Measurements from ENCODE around the gene ERC2. TPM values are rescaled to one million over a fixed set of nuclear protein-coding genes. Genes with fewer than 3 reads are reported as not detected.

ERC2 gene
- total RNA-seq, 2 donors from 2014 or later: 1.2 TPM; not detected in 1

GRCh38 chr3:56422316-56422715 is 46.0 kb downstream of the ERC2 start:
- no peaks in the 10 kb centered on the region for H3K27me3 ChIP-seq (replicated peaks; ENCODE audit: insufficient read depth)
- TF ChIP-seq CTCF (IDR thresholded peaks at IDR 0.05): no peak
- no peaks in the 10 kb centered on the region for H3K4me1 ChIP-seq (ENCODE audit: control insufficient read depth in 1 of 2, low read depth in 2 of 2)
- no peaks in the 10 kb centered on the region for H3K36me3 ChIP-seq
- H3K9me3 ChIP-seq: no peaks in the 10 kb centered on the region
- H3K4me3 ChIP-seq: no peak overlapping the region
- ATAC-seq (ENCODE audit: insufficient number of reproducible peaks, low FRiP score, low read depth): no peak
- no peak overlapping the region for H3K27ac ChIP-seq
- DNase-seq (ENCODE audit: low spot score): no peak

- no peak for TF ChIP-seq CTCF (IDR thresholded peaks at IDR 0.05)
- H3K36me3 ChIP-seq: no peaks in the 10 kb centered on the region
- ATAC-seq (ENCODE audit: insufficient number of reproducible peaks, low FRiP score, low read depth): no peak
Observed at GRCh38 chr3:56421205-56421604, 47.1 kb downstream of the ERC2 start.

GRCh38 chr3:56415652-56416051 is 52.6 kb downstream of the ERC2 start:
- H3K9me3 ChIP-seq: no peaks in the 10 kb centered on the region
- TF ChIP-seq CTCF (IDR thresholded peaks at IDR 0.05): no peak
- DNase-seq (ENCODE audit: low spot score) (no peak), ATAC-seq (ENCODE audit: insufficient number of reproducible peaks, low FRiP score, low read depth) (no peak)
- H3K4me3 ChIP-seq: no peak overlapping the region
- H3K4me1 ChIP-seq (ENCODE audit: control insufficient read depth in 1 of 2, low read depth in 2 of 2): no peaks in the 10 kb centered on the region
- no peaks in the 10 kb centered on the region for H3K36me3 ChIP-seq
- H3K27ac ChIP-seq: no peak overlapping the region
- no peaks in the 10 kb centered on the region for H3K27me3 ChIP-seq (replicated peaks; ENCODE audit: insufficient read depth)

More at GRCh38 chr3:56421205-56421604, 47.1 kb downstream of the ERC2 start:
- H3K9me3 ChIP-seq: no peaks in the 10 kb centered on the region
- H3K27ac ChIP-seq: no peak overlapping the region
- no peak for DNase-seq (ENCODE audit: low spot score)
- H3K4me1 ChIP-seq (ENCODE audit: control insufficient read depth in 1 of 2, low read depth in 2 of 2): no peaks in the 10 kb centered on the region
- H3K4me3 ChIP-seq: no peak overlapping the region
- no peaks in the 10 kb centered on the region for H3K27me3 ChIP-seq (replicated peaks; ENCODE audit: insufficient read depth)

GRCh38 chr3:56413911-56414310 is 54.4 kb downstream of the ERC2 start:
- no peak for DNase-seq (ENCODE audit: low spot score)
- H3K4me1 ChIP-seq (ENCODE audit: control insufficient read depth in 1 of 2, low read depth in 2 of 2): no peaks in the 10 kb centered on the region
- no peak for TF ChIP-seq CTCF (IDR thresholded peaks at IDR 0.05)
- H3K9me3 ChIP-seq: no peaks in the 10 kb centered on the region
- no peak overlapping the region for H3K27ac ChIP-seq
- no peaks in the 10 kb centered on the region for H3K27me3 ChIP-seq (replicated peaks; ENCODE audit: insufficient read depth)
- ATAC-seq (ENCODE audit: insufficient number of reproducible peaks, low FRiP score, low read depth): no peak
- H3K4me3 ChIP-seq: no peak overlapping the region
- H3K36me3 ChIP-seq: no peaks in the 10 kb centered on the region

- H3K4me3 ChIP-seq: no peak overlapping the region
- DNase-seq (ENCODE audit: low spot score): no peak
- no peaks in the 10 kb centered on the region for H3K27me3 ChIP-seq (replicated peaks; ENCODE audit: insufficient read depth)
- ATAC-seq (ENCODE audit: insufficient number of reproducible peaks, low FRiP score, low read depth): no peak
- no peak for TF ChIP-seq CTCF (IDR thresholded peaks at IDR 0.05)
- no peaks in the 10 kb centered on the region for H3K36me3 ChIP-seq
- H3K27ac ChIP-seq: no peak overlapping the region
- H3K9me3 ChIP-seq: no peaks in the 10 kb centered on the region
- H3K4me1 ChIP-seq (ENCODE audit: control insufficient read depth in 1 of 2, low read depth in 2 of 2): no peaks in the 10 kb centered on the region
Observed at GRCh38 chr3:56411166-56411565, 57.1 kb downstream of the ERC2 start.
